HEK293T (cell line): Measurements from ENCODE around the gene PON1.

Experiments
- CTCF ChIA-PET: fragments of 350-600 bp; formaldehyde crosslinking; extraction: SDS; loops from one replicate; lab custom pipeline; 2021; ENCODE audit warnings: antibody characterized with exemption, inconsistent platforms; lab: Yijun Ruan, JAX
- POLR2A ChIA-PET: fragments of 350-600 bp; formaldehyde crosslinking; extraction: SDS; loops from one replicate; lab custom pipeline; 2020; ENCODE audit warnings: antibody characterized with exemption, inconsistent platforms; lab: Yijun Ruan, JAX
- DNase-seq: peaks from one replicate; pipeline ENCODE4 v3.0.0; 2012; ENCODE audit warnings: mixed read lengths; ENCODE audit errors: extremely low spot score
- ARNT ChIP-seq: fragments of 450-650 bp; IDR thresholded peaks from 2 replicates; pipeline ENCODE4 v1.6.1; 2017; ENCODE audit warnings: mild to moderate bottlenecking
- BHLHE40 ChIP-seq: fragments of 450-650 bp; IDR thresholded peaks from 2 replicates; pipeline ENCODE4 v1.6.1; 2016; ENCODE audit warnings: mild to moderate bottlenecking, moderate library complexity, borderline replicate concordance
- CTBP1 ChIP-seq: fragments of 450-650 bp; IDR thresholded peaks from 2 replicates; pipeline ENCODE4 v1.6.1; 2016; ENCODE audit warnings: borderline replicate concordance
- ELF4 ChIP-seq: fragments of 450-650 bp; IDR thresholded peaks from 2 replicates; pipeline ENCODE4 v1.6.1; 2017; ENCODE audit warnings: antibody characterized with exemption
- FOXA1 ChIP-seq: fragments of 450-650 bp; IDR thresholded peaks from 2 replicates; pipeline ENCODE4 v1.6.1; 2016; ENCODE audit warnings: mild to moderate bottlenecking
- FOXK2 ChIP-seq: fragments of 450-650 bp; IDR thresholded peaks from 2 replicates; pipeline ENCODE4 v1.6.1; 2016; ENCODE audit warnings: mild to moderate bottlenecking
- FOXM1 ChIP-seq: fragments of 450-650 bp; IDR thresholded peaks from 2 replicates; pipeline ENCODE4 v1.6.1; 2017; ENCODE audit warnings: mild to moderate bottlenecking, borderline replicate concordance
- HDGF ChIP-seq: fragments of 450-650 bp; IDR thresholded peaks from 2 replicates; pipeline ENCODE4 v1.6.1; 2017; ENCODE audit warnings: antibody characterized with exemption, borderline replicate concordance
- L3MBTL2 ChIP-seq: fragments of 450-650 bp; conservative IDR thresholded peaks from 2 replicates; pipeline ENCODE4 v1.6.1; 2016; ENCODE audit warnings: mild to moderate bottlenecking
- LEF1 ChIP-seq: fragments of 450-650 bp; IDR thresholded peaks from 2 replicates; pipeline ENCODE4 v1.6.1; 2017; ENCODE audit warnings: mild to moderate bottlenecking, borderline replicate concordance
- NFRKB ChIP-seq: fragments of 450-650 bp; IDR thresholded peaks from 2 replicates; pipeline ENCODE4 v1.6.1; 2016; ENCODE audit warnings: mild to moderate bottlenecking, moderate library complexity
- PKNOX1 ChIP-seq: fragments of 450-650 bp; IDR thresholded peaks from 2 replicates; pipeline ENCODE4 v1.6.1; 2016
- SP1 ChIP-seq: fragments of 450-650 bp; IDR thresholded peaks from 2 replicates; pipeline ENCODE4 v1.6.1; 2017
- SUZ12 ChIP-seq: fragments of 450-650 bp; IDR thresholded peaks from 2 replicates; pipeline ENCODE4 v1.6.1; 2016; ENCODE audit warnings: mild to moderate bottlenecking
- TARDBP ChIP-seq: fragments of 450-650 bp; IDR thresholded peaks from 2 replicates; pipeline ENCODE4 v1.6.1; 2016
- ZNF384 ChIP-seq: fragments of 450-650 bp; IDR thresholded peaks from 2 replicates; pipeline ENCODE4 v1.6.1; 2016

The PON1 gene

GRCh38 chr7:95330204-95330960 is 6.0 kb upstream of the PON1 start:
- no peak for TF ChIP-seq ZNF384
- no peak for TF ChIP-seq FOXM1
- no peak for TF ChIP-seq NFRKB
- TF ChIP-seq BHLHE40 = no peak
- TF ChIP-seq CTBP1 = no peak
- TF ChIP-seq FOXK2 = no peak
- TF ChIP-seq LEF1 = no peak
- CTCF ChIA-PET = no interaction called here
- DNase-seq = no peak
- POLR2A ChIA-PET = no interaction called here

GRCh38 chr7:95327356-95327755 is 3.0 kb upstream of the PON1 start:
- CTCF ChIA-PET = no interaction called here
- no peak for DNase-seq
- TF ChIP-seq ELF4 (no peak), FOXA1 (no peak), SP1 (no peak), TARDBP (no peak), ARNT (no peak), SUZ12 (no peak), PKNOX1 (no peak), HDGF (no peak), LEF1 (no peak), FOXK2 (no peak), ZNF384 (no peak), FOXM1 (no peak), CTBP1 (no peak)
- POLR2A ChIA-PET = no interaction called here

GRCh38 chr7:95323410-95324129 is 762 bp downstream of the PON1 start:
- ChIA-PET POLR2A (no interaction called here), CTCF (no interaction called here)
- TF ChIP-seq SP1 = no peak
- DNase-seq = no peak

- no peak for DNase-seq
- POLR2A ChIA-PET = no interaction called here
- TF ChIP-seq BHLHE40 = no peak
- TF ChIP-seq ELF4 = no peak
- no peak for TF ChIP-seq CTBP1
- TF ChIP-seq FOXM1 = no peak
- no peak for TF ChIP-seq ZNF384
- no peak for TF ChIP-seq SUZ12
- CTCF ChIA-PET = no interaction called here
Measured at GRCh38 chr7:95322854-95323253, 1.5 kb downstream of the PON1 start.

- POLR2A ChIA-PET = no interaction called here
- TF ChIP-seq SP1 (no peak), TARDBP (no peak), HDGF (no peak), NFRKB (no peak), ZNF384 (no peak), ELF4 (no peak), SUZ12 (no peak), ARNT (no peak), FOXM1 (no peak), FOXK2 (no peak), CTBP1 (no peak), LEF1 (no peak), FOXA1 (no peak), BHLHE40 (no peak), L3MBTL2 (no peak), PKNOX1 (no peak)
- CTCF ChIA-PET = no interaction called here
- DNase-seq = no peak
Measured at GRCh38 chr7:95322396-95322795, 1.9 kb downstream of the PON1 start.

- CTCF ChIA-PET = no interaction called here
- POLR2A ChIA-PET = no interaction called here
- DNase-seq = no peak
- TF ChIP-seq PKNOX1 = no peak
- TF ChIP-seq ARNT = no peak
- TF ChIP-seq FOXK2 = no peak
- no peak for TF ChIP-seq NFRKB
- TF ChIP-seq CTBP1 = no peak
- TF ChIP-seq FOXM1 = no peak
- TF ChIP-seq FOXA1 = no peak
- TF ChIP-seq LEF1 = no peak
- no peak for TF ChIP-seq SP1
- TF ChIP-seq BHLHE40 = no peak
- no peak for TF ChIP-seq L3MBTL2
- TF ChIP-seq HDGF = no peak
- TF ChIP-seq TARDBP = no peak
- TF ChIP-seq SUZ12 = no peak
- TF ChIP-seq ELF4 = no peak
- TF ChIP-seq ZNF384 = no peak
Measured at GRCh38 chr7:95321720-95322119, 2.6 kb downstream of the PON1 start.
